SKM-1 treated with dmso at 0.1 percent for 144 hours (cell line): Measurements from ENCODE around the gene ACO1.

Experiments
- DNase-seq: peaks from one replicate; lab custom pipeline; 2025; ENCODE audit not compliant: unreplicated experiment; lab: John Stamatoyannopoulos, UW

Gene ACO1

GRCh38 chr9:32414856-32415255 is 30.4 kb downstream of the ACO1 start:
- no peak for DNase-seq

- no peak for DNase-seq
Measured at GRCh38 chr9:32419921-32420320, 35.5 kb downstream of the ACO1 start.

- no peak for DNase-seq
Measured at GRCh38 chr9:32422237-32422806, 37.9 kb downstream of the ACO1 start.

GRCh38 chr9:32423371-32423770 is 38.9 kb downstream of the ACO1 start:
- DNase-seq: no peak

- DNase-seq: no peak
Measured at GRCh38 chr9:32424616-32425015, 40.2 kb downstream of the ACO1 start.

GRCh38 chr9:32426278-32426939 is 42.0 kb downstream of the ACO1 start:
- DNase-seq: no peak

- DNase-seq: no peak
Measured at GRCh38 chr9:32427111-32427873, 42.8 kb downstream of the ACO1 start.

GRCh38 chr9:32430720-32431119 is 46.3 kb downstream of the ACO1 start:
- no peak for DNase-seq

GRCh38 chr9:32431196-32431595 is 46.8 kb downstream of the ACO1 start:
- no peak for DNase-seq

GRCh38 chr9:32431940-32432555 is 47.6 kb downstream of the ACO1 start:
- DNase-seq: no peak

- DNase-seq: no peak
Measured at GRCh38 chr9:32434892-32435291, 50.4 kb downstream of the ACO1 start.

GRCh38 chr9:32441678-32442077 is 57.2 kb downstream of the ACO1 start:
- DNase-seq: no peak

- no peak for DNase-seq
Measured at GRCh38 chr9:32442433-32442832, 58.0 kb downstream of the ACO1 start.

GRCh38 chr9:32449969-32450368 is 65.5 kb downstream of the ACO1 start:
- no peak for DNase-seq

GRCh38 chr9:32454280-32454679 is 69.8 kb downstream of the ACO1 start:
- DNase-seq: no peak

- DNase-seq: no peak
Measured at GRCh38 chr9:32455738-32456137, 71.3 kb downstream of the ACO1 start.

GRCh38 chr9:32456564-32456963 is 72.1 kb downstream of the ACO1 start:
- DNase-seq: no peak

- DNase-seq: no peak
Measured at GRCh38 chr9:32463500-32464293, 79.3 kb downstream of the ACO1 start.

- DNase-seq: no peak
Measured at GRCh38 chr9:32468740-32469139, 84.3 kb downstream of the ACO1 start.

GRCh38 chr9:32472344-32472743 is 87.9 kb downstream of the ACO1 start:
- DNase-seq: no peak

- DNase-seq: peak; percentile 3
Measured at GRCh38 chr9:32483343-32483742, 98.9 kb downstream of the ACO1 start.
